HG02759 (cell line): ENCODE results near the gene TFF3.
"Not testable (repeated sequence)": the region's sequence is repeated elsewhere in the genome, so short reads cannot be mapped to it uniquely, and the experiment has no call there.

ENCODE experiments used
- ATAC-seq: cut with Tn5 transposase; IDR thresholded peaks from one replicate; pipeline ENCODE4 v1.9.1; 2021; ENCODE audit warnings: mild to moderate bottlenecking, moderate library complexity; ENCODE audit not compliant: unreplicated experiment

Gene TFF3

DNA sequence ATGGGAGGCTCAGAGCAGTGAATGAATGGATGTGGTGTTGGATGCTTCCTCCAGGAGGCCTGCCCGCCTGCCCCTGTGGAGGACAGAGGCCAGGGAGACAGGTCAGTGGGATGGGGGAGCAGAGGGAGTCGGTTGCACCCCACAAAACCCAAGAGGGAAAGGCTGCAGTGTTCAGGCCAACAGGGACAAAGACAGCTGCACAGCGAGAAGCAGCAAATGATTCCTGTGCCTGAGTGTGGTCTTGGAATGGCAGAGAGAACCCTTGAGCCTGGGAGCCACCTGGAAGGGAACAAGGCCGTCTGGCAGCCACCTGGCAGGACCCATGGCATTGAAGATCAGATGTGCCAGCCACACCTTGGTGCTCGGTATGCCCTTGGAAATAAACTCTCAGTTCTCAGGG is 8.1 kb downstream of the TFF3 start:
- ATAC-seq: no peak

DNA sequence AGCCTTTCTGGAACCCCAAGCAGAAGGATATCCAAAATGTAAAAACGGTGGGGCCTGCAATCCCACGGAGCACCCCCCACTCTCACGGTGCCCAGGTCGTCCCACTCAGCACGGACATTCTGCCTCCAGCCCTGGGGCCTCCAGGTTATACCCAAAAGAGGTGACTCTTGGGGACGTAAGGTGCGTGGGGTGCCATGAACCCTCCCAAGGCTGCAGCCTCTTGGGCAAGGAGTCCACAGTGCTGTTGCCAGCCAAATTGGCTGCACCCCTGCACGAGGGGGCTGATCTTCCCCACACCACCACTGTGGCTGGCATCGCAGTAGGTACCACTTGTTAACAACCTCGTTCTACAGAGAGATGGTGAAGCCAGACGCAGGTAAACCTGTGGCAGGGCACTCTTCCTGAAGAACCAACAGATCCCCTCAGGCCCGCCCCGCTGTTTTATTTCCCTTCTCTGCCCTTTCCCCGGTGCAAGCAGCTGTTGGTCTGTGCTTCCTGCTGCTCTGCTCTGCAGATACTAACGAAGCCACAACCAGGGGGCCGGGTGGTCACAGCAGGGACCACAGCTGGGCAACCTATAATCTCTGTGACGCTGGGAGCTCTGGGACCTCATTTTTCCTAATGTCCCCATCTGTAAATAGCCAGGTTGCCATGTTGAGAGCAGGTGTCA is 8.7 kb downstream of the TFF3 start:
- no peak for ATAC-seq

DNA sequence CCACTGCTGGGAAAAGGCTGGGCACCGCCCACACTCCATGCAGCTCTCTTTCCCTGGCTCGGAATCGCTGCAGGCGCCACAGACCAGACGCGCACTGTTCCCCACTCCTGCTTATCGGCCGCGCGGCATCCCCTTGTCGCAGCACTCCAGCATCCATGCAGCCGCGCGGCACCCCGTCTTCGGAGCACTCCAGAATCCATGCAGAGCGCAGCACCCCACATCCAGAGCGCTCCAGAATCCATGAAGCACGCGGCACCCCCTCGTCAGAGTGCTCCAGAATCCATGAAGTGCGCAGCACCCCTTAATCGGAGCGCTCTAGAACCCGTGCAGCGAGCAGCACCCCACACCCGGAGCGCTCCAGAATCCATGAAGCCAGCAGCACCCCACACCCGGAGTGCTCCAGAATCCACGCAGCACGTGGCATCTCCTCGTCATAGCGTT is 9.5 kb downstream of the TFF3 start:
- ATAC-seq: no peak

DNA sequence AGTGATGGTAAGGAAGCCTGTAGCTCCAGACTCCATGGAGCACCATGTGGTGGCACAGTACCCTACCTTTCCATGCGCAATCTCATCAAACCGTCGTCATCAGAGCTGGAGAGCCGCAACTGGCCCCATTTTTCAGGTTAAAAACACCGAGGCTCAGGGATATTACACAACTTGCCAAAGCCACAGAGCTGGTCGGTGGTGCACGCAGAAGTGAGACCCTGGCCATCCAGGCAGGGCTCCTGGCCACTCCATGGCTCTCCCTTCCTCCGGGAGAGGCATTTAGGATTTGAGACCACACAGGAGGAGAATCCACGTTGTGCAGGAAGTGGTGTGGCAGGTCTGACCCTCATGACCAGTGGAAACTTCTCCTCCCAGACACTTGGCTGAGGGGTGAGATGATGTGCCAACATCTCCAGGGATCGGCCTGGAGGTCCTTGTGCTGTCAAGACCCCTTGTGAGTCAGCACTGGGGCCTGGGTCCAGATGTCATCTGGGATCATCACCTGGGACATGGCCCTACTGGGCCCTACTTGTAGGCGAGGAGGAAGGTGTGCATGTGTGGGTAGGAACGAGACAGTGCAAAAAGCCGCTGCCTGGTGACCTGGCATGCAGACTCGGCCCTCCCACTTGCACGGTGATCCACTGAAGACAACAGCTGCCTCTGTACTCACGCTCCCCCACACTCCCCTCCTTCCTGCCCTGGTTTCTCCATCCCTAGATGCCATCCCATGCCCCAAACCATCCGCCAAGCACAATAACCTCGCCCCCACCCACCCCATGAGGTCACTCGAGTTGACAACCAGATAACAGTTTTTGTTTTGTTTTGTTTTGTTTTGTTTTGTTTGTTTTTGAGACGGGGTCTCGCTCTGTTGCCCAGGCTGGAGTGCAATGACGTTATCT is 10.4 kb downstream of the TFF3 start:
- no peak for ATAC-seq

DNA sequence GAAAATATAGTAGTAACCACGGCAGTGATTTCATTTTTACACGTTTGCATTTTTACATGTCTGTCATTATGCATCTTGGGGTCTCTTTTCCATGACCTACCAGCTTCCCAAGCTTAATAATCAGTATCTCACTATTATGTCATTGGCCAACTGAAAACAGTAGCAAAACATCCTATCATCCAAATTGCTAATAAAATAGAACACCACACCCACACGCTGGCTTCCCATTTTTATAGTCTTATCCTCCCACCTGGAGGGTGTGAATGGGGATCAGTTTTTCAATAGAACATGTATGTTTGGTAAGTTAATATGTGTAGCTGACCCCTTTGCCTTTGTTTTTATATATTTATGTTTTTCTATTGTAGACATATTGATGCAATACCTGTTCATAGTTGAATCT is 11.8 kb downstream of the TFF3 start:
- no peak for ATAC-seq

DNA sequence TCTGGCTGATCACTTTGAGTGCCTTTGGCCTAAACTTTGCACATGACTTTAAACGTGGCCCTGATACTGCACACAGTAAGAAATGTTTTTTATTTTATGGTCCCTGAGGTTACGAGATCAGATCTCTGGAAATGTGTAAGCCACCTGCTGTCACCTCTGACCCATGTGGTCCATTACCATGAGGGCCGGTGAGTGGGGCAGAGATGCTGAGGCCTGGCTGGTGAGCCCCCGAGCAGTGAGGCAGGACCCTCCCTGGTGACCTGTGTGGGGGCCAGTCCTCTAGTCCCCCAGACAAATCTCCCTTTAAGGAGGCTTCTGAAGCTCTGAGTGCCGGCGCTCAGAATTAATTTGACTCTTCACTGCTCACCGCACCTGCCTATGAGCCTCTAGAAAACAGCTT is 12.4 kb downstream of the TFF3 start:
- ATAC-seq: no peak

DNA sequence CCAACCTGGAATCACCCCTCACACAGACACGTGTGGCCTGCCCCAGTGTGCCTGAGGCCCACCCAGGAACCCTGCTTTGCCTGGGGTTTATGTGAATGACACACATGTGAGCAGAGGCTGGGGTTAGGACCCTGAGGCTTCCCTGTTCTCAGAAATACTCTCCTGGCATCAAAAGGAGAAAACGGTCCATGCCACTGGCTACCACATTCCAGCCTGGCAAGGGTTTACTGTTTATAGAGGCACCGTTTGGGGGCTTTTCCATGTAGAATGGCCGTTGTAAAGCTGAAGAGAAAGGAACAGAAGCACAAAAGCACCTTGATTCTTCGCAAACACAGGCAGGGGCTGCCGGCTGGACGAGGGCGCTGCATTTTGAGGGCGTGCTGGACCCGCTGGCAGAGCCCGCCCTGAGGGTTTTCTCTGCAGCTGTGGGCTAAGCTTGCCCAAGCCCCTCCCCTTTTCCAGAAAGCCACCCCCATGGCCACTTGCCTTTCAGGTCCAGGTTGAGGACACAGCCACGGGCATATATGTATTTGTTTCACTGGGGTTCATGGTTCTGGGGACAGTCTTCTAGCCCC is 13.0 kb downstream of the TFF3 start:
- no peak for ATAC-seq

DNA sequence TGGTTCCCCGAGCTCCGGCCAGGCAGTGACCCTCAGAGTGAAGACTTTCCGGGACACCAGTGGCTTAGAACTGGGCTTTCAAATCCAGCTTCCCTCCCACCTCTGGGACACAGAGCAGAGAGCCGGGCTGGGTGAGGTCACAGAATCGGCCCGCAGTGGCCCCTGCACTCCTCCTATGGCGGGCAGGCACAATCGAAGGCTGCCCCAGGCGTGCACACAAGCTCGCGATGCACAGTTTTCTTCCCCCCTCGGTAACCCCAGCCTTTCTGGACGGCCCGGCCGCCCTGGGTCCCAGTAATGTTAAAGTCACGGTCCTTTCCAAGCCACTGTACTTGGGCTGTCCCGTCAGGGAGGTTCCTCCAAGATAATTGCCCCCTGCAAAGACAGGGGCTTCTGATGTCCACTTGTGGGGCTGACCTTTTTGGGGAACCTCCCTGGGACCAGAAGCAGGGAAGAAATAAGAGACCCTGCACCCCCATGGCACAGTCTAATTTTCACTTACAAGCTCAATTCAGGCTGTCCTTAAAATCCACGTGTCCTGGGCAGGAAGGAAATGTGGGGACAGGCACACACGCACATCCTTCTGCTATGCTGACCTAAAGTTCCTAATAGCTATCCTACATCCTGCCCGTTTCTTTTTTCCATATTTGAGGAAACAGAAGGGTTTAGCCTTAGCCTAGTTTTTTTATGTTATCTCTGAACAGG is 13.7 kb downstream of the TFF3 start:
- no peak for ATAC-seq

DNA sequence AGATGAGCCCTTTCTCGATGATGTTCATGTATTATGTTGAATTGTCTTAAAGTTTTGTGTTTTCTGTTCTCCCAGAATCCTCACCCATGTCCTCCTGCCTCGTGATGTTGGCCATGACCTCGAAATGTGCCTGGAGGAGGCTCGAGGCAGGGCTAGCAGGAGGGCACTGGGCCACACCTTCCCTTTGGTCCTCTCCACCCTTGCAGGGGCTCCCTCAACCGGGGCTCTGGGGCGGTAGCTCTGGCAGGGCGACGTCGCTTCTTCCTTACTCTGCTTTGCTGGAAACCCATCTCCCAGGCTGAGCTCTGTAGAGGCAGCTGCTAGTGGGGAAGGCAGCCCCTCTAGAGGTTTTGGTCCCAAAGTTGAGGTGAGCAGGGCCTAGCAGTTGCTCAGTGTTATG is 14.3 kb downstream of the TFF3 start:
- no peak for ATAC-seq

DNA sequence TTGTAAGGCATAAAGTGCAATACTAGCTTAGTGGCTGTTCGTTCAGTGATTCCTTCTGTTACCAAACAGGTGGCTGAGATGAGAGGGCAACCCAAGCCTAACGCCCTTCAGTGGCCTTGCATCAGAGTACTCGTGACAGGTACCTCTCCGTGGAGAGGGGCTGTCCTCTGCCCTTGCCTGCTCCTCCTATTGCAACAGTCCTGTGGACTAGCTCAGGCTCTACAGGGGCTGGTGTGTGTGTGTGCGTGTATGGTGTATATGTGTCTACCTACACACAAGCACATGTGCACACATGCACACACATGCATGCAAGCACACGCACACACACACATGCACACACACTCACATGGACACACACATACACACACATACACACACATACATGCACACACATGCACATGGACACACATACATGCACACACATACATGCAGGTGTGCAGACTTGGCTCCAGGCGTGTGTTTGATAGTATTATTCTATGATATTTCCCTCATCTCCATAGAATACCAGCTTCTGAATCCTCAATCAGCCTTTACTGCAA is 15.1 kb downstream of the TFF3 start:
- no peak for ATAC-seq

DNA sequence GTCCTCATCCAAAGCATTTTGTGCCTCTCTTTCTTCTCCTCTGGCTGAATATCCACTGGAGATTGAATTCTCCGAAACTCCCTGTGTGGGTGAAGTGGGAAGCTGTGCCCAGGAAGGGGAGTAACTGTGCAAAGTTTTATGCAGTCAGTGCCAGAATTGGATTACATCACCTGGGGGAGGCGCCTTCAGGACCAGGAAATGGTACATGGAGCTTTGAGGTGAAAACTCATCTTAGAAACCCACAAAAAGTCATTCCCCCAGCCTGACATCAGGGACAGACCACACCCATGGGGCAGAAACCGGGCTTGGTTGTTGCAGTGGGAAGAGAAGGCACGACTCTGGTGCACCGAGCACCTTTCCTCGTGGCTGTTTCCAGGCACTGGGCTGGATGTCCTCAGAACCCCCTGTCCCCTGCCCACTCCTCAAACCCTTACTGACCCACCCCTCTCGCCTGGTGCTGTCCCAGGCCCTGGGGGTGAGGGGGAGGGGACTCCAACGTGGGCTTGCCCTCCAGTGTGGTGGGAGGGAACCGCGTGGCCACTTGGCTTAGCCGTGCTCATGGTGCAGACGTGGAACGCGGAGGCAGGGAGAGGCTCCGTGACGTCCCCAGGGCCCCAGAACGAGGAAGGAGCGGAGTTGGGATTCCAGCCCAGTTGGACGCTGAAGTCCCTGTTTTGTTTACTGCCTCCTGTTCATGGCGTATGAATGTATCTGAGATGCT is 15.7 kb downstream of the TFF3 start:
- no peak for ATAC-seq

DNA sequence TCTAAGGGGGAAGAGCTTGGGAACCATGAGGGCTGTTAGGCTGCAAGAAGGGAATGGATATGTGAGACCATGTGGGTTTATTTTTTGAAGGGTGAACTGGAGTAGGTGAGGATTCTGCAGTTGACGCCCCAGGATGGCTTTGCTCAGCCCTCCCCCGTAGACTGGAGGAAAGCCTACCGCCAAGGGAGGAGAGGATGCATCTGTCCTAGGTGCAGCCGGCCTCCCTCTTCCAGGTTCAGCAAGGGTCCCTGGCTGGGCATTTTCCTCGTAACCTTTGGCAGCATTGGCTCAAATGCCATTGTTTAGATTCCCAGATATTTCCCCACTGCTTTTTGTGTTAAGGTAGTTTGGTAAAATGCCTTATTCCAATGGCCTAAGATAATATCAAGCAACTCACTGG is 16.6 kb downstream of the TFF3 start:
- ATAC-seq: no peak

DNA sequence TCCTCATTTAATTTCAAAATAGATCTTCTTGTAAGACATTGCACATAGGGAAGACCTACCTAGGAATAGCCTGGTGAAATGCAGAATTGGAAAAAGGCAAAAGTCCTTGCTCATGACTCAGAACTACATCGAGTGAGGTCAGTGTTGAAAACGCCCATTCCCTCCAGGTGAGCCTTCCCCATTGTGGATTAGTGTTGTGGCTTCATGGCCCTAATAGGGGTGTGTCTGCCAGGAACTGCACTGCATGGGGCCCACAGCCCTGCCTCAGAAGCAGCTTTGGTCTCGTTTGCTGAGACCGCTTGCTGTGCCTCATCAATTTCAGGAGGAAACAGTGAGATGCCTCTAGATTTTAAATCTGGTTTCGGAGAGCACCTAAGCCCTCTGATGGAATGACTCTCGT is 17.0 kb downstream of the TFF3 start:
- ATAC-seq: no peak

DNA sequence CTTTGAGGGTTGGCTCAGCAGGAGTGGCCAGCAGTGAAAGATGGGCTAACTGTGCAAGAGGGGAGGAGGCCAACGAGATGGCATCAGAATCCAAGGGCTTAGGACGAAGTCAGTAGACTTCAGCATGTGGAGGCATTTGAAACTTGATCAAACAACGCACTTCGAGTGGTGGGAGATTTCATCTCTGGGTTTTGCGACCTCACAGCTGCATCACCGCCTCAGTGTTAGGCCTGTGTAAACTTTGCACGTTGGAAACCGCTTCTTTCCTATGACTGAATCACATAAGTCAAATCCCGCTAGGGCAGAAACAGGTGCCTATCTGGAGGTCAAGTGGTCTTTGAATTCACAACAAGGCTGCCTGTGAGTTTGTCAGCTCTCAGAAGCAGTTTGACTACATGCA is 17.8 kb downstream of the TFF3 start:
- no peak for ATAC-seq

DNA sequence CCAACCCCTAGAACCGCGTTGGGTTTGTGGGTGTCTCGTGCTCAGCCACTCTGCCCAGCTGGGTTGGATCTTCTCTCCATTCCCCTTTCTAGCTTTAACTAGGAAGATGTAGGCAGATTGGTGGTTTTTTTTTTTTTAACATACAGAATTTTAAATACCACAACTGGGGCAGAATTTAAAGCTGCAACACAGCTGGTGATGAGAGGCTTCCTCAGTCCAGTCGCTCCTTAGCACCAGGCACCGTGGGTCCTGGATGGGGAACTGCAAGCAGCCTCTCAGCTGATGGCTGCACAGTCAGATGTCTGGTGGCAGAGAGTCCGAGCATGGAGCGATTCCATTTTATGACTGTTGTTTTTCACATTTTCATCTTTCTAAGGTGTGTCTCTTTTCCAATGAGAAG is 18.7 kb downstream of the TFF3 start:
- no peak for ATAC-seq

DNA sequence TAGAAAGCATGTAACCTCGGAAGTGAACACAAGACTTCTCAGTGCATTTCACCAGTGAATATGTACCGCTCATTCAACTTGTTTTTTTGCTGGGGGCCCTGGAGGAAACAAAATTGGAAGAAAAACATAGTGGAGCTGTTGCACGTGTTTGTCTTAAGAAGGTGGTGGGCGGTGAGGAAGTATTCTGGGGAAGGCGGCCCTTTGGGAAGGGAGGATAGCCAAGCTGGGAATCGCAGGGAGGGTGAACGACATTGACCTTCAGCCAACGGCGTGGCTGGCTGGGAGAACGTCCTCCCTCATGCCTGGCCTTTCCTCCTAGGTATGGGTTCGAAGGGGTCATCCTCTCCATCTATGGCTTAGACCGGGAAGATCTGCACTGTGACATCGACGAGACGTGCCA is 19.4 kb downstream of the TFF3 start:
- no peak for ATAC-seq

DNA sequence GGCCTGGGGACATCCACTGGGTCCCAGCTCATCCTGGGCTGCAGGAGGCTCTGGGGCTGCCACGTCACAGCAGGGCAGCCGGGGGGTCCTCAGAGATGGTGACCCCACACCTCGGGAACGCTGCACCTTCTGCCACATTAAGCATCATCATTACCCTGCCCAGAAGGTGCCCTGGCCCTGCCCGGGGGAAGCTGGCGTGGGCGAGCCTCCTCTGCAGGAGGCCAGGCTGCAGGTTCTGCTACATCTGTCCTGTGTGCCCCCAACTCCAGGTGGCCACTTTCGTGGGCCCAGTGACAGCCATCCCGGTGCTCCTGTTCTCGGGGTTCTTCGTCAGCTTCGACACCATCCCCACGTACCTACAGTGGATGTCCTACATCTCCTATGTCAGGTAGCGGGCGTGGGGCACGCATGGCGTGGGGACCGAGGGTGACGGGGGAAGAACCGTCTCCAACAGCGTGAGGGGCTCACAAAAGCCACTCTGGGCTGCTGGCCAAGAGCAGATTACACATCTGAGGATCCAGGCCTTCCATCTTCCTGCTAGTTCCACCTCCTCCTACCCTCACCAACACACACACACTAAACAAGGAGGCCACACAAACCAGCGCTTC is 20.8 kb downstream of the TFF3 start:
- ATAC-seq: no peak

DNA sequence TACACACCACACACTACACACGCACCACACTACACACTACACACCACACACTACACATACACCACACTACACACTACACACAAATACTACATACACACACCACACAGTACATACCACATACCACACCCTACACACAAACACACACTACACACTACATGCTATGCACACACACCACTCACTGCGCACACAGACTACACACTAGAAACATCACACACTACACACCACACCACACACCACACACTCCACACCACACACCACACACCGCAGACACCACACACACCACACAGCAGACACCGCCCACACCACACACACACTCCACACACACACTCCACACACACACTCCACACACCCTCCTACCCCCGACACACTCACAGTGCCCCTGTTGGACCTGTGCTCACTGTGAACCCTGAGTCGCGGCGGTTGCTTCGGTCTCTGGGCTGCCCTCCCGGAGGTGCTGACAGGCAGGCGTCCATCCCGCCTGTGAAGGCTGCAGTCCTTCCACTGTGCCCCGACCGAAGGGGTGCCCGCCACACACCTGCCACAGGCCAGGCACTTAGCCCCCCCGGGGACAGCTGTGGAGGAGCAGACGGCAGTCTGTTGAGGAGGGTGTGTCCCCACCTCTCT is 21.4 kb downstream of the TFF3 start:
- ATAC-seq: no peak

DNA sequence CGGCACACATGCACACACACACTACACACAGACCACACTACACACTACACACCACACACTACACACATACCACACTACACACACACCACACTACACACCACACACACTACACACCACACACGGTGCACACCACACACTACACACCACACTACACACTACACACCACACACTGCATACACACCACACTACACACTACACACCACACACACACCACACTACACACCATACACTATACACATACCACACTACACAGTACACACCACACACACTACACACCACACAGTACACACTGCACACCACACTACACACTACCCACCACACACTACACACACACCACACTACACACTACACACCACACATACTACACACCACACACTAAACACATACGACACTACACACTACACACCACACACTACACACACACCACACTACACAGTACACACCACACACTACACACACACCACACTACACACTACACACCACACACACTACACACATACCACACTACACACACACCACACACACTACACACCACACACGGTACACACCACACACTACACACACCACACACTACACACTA is 22.6 kb downstream of the TFF3 start:
- not testable (repeated sequence) for ATAC-seq
